ENCODE data around the gene WNT5A.

The WNT5A gene

DNA sequence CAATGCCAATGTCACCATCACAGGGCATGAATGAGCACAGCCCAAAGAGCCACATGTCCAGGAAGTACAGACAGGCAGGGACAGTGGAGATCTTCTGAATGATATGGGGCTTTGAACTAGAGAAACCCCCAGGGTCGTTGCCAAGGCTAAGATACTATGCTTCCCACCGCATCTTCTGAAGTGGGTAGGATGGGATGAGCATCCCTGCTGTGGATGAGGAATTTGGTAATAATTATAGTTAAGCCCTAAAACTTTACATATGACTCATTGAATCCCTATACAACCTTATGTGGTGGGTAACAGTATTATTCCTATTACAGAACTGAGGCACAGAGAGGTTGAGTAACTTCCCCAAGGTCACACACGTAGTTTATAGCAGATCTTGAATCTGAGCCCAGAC is 44.2 kb downstream of the WNT5A start:
- DNase-seq, result no peak

DNA sequence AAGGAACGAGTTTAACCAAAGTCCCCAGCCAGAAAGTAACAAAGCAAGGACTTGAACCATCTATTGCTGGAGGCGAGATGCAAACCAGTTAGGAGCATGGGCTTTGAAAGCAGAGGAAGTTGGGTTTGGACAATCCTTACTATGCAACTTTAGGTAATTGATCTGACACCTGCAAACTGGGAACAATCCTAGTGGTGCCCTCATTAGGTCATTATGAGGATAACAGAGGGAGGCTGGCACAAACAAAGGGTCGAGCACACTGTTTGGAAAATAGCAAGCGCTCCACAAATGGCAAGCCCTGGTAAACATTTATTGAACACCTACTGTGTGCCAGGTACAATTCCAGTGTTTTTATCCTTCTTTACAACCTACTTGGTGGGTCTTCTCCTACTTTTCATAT is 45.6 kb downstream of the WNT5A start:
- DNase-seq, result no peak

GRCh38 chr3:55440104-55440708 is 46.9 kb downstream of the WNT5A start:
- DNase-seq, result no peak

GRCh38 chr3:55439657-55440056 is 47.4 kb downstream of the WNT5A start:
- DNase-seq, result no peak

GRCh38 chr3:55436644-55437043 is 50.5 kb downstream of the WNT5A start:
- DNase-seq, result no peak

- no peak for DNase-seq
These were observed 51.6 kb downstream of the WNT5A start for GRCh38 chr3:55435491-55435890.

- no peak for DNase-seq
These were observed 52.3 kb downstream of the WNT5A start for GRCh38 chr3:55434789-55435188.

DNA sequence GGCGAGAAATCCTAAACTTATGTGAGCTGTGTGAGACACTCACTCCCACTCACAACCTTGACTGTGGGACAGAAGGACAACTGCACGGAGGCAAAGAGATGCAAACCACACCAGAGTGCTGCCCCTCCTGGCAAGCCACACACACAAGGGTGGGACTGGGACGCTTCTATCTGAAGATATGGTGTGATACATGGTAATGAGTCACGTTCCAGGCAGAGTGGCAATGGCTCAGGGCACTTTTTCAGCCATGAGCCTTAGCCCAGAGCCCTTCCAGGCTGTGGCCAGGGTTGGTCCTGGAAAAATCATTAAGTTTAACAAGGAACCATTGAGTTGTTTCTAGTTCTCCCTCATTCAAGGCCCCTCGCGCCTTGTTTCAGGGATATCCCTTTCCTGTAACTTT is 56.1 kb downstream of the WNT5A start:
- no peak for DNase-seq

DNA sequence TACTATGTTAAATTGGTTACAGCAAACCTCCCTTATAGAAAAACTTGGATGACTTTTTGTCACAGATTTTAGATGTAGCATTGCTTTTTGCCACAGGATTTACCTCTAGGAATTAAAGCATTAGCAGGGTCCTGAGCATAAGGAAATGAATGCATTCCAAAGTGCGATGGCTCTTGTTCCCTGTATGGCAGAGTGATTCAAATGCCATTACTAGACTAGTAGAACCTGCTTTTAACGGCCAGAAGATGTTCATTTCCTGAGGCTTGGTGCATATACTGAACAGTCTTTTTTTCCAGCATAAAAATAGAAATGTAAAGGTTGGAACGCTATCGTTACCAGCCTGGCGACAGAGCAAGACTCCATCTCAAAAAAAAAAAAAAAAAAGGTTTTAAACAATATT is 59.4 kb downstream of the WNT5A start:
- no peak for DNase-seq

- no peak for DNase-seq
These were observed 60.6 kb downstream of the WNT5A start for GRCh38 chr3:55426486-55426885.

DNA sequence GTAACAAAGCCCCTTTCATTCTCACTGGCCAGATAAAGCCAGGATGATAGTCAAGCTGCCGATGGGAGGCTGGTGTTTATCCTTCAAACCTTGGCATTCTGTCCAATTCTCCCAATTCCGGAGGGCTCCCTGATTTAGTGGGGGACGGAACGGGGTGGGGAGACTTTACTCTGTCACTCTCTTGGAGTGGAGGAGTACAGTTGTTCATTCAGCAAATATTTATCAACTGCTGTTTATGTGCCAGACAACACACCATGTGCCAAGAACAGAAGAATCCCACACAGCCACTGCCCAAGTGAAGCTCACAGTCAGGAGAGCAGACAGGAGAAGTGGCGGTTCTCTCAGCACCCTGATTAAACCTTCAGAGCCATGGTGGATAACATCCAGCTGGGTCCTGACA is 63.3 kb downstream of the WNT5A start:
- no peak for DNase-seq

DNA sequence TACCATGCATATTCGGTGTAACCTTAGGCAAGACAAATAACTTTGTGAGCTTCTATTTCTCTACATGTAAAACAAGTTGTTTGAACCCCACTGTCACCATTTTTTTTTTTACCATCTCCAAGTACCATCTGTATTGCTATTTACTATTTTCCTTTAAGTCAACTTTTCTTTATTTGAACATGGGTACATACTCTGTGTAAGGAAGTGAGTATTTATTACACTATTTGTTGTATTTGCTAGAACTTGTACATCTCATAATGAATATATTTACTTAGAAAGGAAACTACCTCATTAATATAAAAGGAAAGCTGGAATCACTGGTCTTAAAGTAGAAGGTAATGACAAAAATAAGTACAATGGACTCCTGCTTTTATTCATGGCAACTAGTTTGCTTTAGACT is 69.9 kb downstream of the WNT5A start:
- DNase-seq, result no peak

DNA sequence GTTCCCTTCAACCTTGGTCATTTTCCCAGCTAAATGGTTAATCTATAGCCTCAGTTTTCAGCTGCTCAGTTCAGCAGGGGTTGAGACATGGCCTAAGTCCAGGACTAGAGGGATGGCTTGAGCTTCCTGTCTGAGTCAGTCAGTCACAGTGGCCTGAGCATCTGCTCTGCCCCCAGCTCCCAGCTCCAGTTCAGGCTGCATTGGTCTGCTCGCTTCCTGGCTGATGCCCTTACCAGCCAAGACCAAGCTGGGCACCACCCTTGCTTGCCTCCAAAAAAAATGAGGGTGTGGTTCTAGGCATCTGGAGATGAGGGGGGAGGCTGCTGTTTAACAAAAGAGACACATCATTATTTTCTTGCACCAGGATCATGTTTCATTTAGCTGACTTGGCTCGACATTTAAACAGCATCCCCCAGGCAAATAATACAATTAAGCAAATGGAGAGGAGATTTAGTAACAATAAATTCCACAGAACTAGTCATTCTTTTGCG is 70.7 kb downstream of the WNT5A start:
- DNase-seq, result no peak
